GM23248 (cell line): ENCODE data around the gene EML5.

Source experiments
- EZH2 ChIP-seq: fragments of 200-600 bp; sonication (generic); IDR thresholded peaks from 2 replicates; pipeline ENCODE4 v1.6.1; 2018; ENCODE audit warnings: antibody characterized with exemption, mild to moderate bottlenecking; ENCODE audit not compliant: insufficient read depth, poor library complexity, severe bottlenecking
- EZH2phosphoT487 ChIP-seq: fragments of 200-600 bp; sonication (generic); IDR thresholded peaks from 2 replicates; pipeline ENCODE4 v1.6.1; 2018; ENCODE audit warnings: antibody characterized with exemption, moderate library complexity, mild to moderate bottlenecking, low read depth; ENCODE audit not compliant: insufficient read depth

DNA sequence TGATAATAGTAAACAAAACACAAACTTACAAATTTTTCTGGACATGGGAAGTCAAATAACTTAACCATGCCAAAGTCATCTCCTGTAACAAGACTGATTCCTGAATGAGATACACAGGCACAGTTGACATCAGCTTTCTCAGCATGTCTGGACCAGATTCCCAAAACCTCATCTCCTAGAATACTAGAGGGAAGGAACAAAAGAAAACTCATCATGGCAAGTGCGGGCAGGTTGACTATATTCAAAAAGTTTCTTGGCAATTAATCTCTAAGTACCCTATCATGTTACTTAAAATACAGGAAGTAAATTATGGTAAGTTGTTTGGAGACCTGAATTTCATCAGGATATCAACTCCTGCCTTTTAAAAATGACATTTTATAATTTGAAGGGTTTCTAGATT lies 176.1 kb downstream of the EML5 start:
- TF ChIP-seq EZH2phosphoT487 (no peak), EZH2 (no peak)
